Transverse colon (tissue), 3 donors: ENCODE measurements around the gene PCID2.

Source experiments
- EP300 ChIP-seq: sonication (generic); formaldehyde crosslinking; IDR thresholded peaks from one replicate; pipeline ENCODE4 v1.6.1; 2017; ENCODE audit warnings: antibody characterized with exemption, low read depth
- POLR2A ChIP-seq: fragments of 450-650 bp; IDR thresholded peaks from one replicate; pipeline ENCODE4 v1.6.1; 2016; ENCODE audit warnings: antibody characterized with exemption, mild to moderate bottlenecking, moderate library complexity
- TF ChIP-seq, protein P1 (sequence below), 5 experiments: fragments of 200-600 bp in 3 of 5; fragments of 450-650 bp in 2 of 5; sonication (generic) in 3 of 5; IDR thresholded peaks; 1 replicate in 2 of 5; 2 replicates in 3 of 5; pipeline ENCODE4 v1.5.1; 2016 to 2017; ENCODE audit warnings: antibody characterized with exemption in 5 of 5, inconsistent platforms in 3 of 5, mild to moderate bottlenecking in 2 of 5, moderate library complexity in 1 of 5

GRCh38 chr13:113239986-113240385 lies 31.5 kb upstream of the PCID2 start:
- TF ChIP-seq, protein P1, sequence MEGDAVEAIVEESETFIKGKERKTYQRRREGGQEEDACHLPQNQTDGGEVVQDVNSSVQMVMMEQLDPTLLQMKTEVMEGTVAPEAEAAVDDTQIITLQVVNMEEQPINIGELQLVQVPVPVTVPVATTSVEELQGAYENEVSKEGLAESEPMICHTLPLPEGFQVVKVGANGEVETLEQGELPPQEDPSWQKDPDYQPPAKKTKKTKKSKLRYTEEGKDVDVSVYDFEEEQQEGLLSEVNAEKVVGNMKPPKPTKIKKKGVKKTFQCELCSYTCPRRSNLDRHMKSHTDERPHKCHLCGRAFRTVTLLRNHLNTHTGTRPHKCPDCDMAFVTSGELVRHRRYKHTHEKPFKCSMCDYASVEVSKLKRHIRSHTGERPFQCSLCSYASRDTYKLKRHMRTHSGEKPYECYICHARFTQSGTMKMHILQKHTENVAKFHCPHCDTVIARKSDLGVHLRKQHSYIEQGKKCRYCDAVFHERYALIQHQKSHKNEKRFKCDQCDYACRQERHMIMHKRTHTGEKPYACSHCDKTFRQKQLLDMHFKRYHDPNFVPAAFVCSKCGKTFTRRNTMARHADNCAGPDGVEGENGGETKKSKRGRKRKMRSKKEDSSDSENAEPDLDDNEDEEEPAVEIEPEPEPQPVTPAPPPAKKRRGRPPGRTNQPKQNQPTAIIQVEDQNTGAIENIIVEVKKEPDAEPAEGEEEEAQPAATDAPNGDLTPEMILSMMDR (IDR thresholded peaks at IDR 0.05): no peak
- TF ChIP-seq POLR2A: no peak
- TF ChIP-seq EP300: no peak
